Neural cell (in vitro differentiated cells): ENCODE measurements around the gene MAOB.

Source experiments
- EP300 ChIP-seq: fragments of 450-650 bp; conservative IDR thresholded peaks from 2 replicates; pipeline ENCODE4 v1.6.1; 2014; ENCODE audit warnings: antibody characterized with exemption, mild to moderate bottlenecking, moderate library complexity; ENCODE audit not compliant: poor library complexity, severe bottlenecking
- EZH2 ChIP-seq: fragments of 200-600, 300-800 bp; shearing (Covaris generic), sonication (generic); IDR thresholded peaks from 2 replicates; pipeline ENCODE4 v1.6.1; 2014; ENCODE audit warnings: antibody characterized with exemption, low read length, borderline replicate concordance, mild to moderate bottlenecking; ENCODE audit not compliant: insufficient read depth, poor library complexity, severe bottlenecking
- MXI1 ChIP-seq: fragments of 450-650 bp; conservative IDR thresholded peaks from 2 replicates; pipeline ENCODE4 v1.6.1; 2014; ENCODE audit warnings: antibody characterized with exemption, mild to moderate bottlenecking; ENCODE audit not compliant: poor library complexity, severe bottlenecking
- POLR2AphosphoS5 ChIP-seq: IDR thresholded peaks from 2 replicates; pipeline ENCODE4 v1.6.1; 2012
- SMC3 ChIP-seq: fragments of 450-650 bp; conservative IDR thresholded peaks from 2 replicates; pipeline ENCODE4 v1.6.1; 2014; ENCODE audit warnings: antibody characterized with exemption, mild to moderate bottlenecking, moderate library complexity; ENCODE audit not compliant: poor library complexity
- TAF1 ChIP-seq: IDR thresholded peaks from 2 replicates; pipeline ENCODE4 v1.6.1; 2012; ENCODE audit warnings: low read depth
- TF ChIP-seq, protein P1 (sequence below): fragments of 450-650 bp; IDR thresholded peaks from 2 replicates; pipeline ENCODE4 v1.5.1; 2014; ENCODE audit warnings: antibody characterized with exemption, mild to moderate bottlenecking, moderate library complexity; ENCODE audit not compliant: poor library complexity, severe bottlenecking
- TF ChIP-seq, protein P2 (sequence below): IDR thresholded peaks from 2 replicates; pipeline ENCODE4 v1.6.1; 2012; ENCODE audit warnings: borderline replicate concordance

DNA sequence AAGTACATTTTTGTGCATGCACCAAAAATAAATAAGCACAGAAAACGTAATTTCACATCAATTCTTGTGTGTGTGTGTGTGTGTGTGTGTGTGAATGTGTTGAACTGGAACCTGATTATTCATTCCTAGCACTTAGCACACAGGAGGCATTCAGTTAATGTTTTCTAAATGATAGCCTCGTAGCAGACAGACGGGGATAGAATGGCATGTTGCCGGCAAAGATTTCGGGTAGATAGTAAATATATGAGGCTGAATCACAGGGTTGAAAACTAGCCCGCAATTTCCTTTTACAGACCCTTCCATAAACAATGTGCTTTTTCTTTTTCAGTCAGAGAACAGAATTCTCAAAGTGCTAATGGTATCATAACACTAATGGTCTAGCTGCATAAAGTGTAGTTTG, 13.5 kb downstream of the MAOB start:
- no peak for TF ChIP-seq EZH2
- TF ChIP-seq EP300, result no peak
- TF ChIP-seq, protein P1, sequence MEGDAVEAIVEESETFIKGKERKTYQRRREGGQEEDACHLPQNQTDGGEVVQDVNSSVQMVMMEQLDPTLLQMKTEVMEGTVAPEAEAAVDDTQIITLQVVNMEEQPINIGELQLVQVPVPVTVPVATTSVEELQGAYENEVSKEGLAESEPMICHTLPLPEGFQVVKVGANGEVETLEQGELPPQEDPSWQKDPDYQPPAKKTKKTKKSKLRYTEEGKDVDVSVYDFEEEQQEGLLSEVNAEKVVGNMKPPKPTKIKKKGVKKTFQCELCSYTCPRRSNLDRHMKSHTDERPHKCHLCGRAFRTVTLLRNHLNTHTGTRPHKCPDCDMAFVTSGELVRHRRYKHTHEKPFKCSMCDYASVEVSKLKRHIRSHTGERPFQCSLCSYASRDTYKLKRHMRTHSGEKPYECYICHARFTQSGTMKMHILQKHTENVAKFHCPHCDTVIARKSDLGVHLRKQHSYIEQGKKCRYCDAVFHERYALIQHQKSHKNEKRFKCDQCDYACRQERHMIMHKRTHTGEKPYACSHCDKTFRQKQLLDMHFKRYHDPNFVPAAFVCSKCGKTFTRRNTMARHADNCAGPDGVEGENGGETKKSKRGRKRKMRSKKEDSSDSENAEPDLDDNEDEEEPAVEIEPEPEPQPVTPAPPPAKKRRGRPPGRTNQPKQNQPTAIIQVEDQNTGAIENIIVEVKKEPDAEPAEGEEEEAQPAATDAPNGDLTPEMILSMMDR, result no peak
- peak; percentile 53 for TF ChIP-seq POLR2AphosphoS5
- TF ChIP-seq TAF1, result no peak
- TF ChIP-seq SMC3, result no peak
- TF ChIP-seq, protein P2, sequence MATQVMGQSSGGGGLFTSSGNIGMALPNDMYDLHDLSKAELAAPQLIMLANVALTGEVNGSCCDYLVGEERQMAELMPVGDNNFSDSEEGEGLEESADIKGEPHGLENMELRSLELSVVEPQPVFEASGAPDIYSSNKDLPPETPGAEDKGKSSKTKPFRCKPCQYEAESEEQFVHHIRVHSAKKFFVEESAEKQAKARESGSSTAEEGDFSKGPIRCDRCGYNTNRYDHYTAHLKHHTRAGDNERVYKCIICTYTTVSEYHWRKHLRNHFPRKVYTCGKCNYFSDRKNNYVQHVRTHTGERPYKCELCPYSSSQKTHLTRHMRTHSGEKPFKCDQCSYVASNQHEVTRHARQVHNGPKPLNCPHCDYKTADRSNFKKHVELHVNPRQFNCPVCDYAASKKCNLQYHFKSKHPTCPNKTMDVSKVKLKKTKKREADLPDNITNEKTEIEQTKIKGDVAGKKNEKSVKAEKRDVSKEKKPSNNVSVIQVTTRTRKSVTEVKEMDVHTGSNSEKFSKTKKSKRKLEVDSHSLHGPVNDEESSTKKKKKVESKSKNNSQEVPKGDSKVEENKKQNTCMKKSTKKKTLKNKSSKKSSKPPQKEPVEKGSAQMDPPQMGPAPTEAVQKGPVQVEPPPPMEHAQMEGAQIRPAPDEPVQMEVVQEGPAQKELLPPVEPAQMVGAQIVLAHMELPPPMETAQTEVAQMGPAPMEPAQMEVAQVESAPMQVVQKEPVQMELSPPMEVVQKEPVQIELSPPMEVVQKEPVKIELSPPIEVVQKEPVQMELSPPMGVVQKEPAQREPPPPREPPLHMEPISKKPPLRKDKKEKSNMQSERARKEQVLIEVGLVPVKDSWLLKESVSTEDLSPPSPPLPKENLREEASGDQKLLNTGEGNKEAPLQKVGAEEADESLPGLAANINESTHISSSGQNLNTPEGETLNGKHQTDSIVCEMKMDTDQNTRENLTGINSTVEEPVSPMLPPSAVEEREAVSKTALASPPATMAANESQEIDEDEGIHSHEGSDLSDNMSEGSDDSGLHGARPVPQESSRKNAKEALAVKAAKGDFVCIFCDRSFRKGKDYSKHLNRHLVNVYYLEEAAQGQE, result no peak
- TF ChIP-seq MXI1, result no peak
